GM12878 (cell line): ENCODE measurements around the gene IL16. TPM values are rescaled to one million over a fixed set of nuclear protein-coding genes. Genes with fewer than 3 reads are reported as not detected.

Source experiments
- ATAC-seq: fragments of 200-7000 bp; cut with Tn5 transposase; 3 replicates; pipeline ENCODE4 v1.9.1; 2020; ENCODE audit warnings: mild to moderate bottlenecking, moderate library complexity
- BruUV-seq: library from RNA; stranded (reverse); fragments of 400-500 nt; replicated peaks from 2 replicates; lab custom pipeline; 2021; lab: Mats Ljungman, UMichigan
- CTCF ChIA-PET: fragments of 300-600 bp; sonication (Branson Sonifier 250); formaldehyde crosslinking; extraction: SDS; loops from one replicate; lab custom pipeline; 2021; ENCODE audit warnings: inconsistent platforms; lab: Yijun Ruan, JAX
- POLR2A ChIA-PET: fragments of 350-600 bp; formaldehyde crosslinking; extraction: SDS; loops from one replicate; lab custom pipeline; 2021; ENCODE audit warnings: inconsistent platforms; lab: Charles Lee
- RAD21 ChIA-PET: fragments of 300-600 bp; sonication (Branson Sonifier 250); formaldehyde crosslinking; loops from one replicate; lab custom pipeline; 2023; ENCODE audit warnings: antibody characterized with exemption; ENCODE audit not compliant: unreplicated experiment; lab: Charles Lee
- SMC1A ChIA-PET: fragments of 300-600 bp; sonication (Branson Sonifier 250); formaldehyde crosslinking; loops from one replicate; lab custom pipeline; 2023; ENCODE audit not compliant: unreplicated experiment, uncharacterized antibody; lab: Charles Lee
- DNase-seq: peaks from one replicate; pipeline ENCODE4 v3.0.0-alpha.2; 2011; ENCODE audit warnings: low read depth, low spot score
- FAIRE-seq: peaks from 3 replicates; lab custom pipeline; 2011; peaks lifted over from hg19 to GRCh38; lab: Jason Lieb, UNC
- H2AFZ ChIP-seq: 2 replicates; pipeline ENCODE4 v1.6.0; 2011; ENCODE audit warnings: low read depth, low read length, control low read depth; ENCODE audit not compliant: control insufficient read depth
- H3K27ac ChIP-seq: 2 replicates; pipeline ENCODE4 v1.5.1; 2011; ENCODE audit warnings: control low read depth; ENCODE audit not compliant: control insufficient read depth, insufficient read depth
- H3K27me3 ChIP-seq, 2 experiments: replicated peaks in 1 of 2; 2 replicates each; pipeline versions ENCODE4 v1.6.0 to v1.6.1; 2011; ENCODE audit warnings: low read length in 1 of 2; ENCODE audit not compliant: control insufficient read depth in 2 of 2, insufficient read depth in 2 of 2
- H3K36me3 ChIP-seq, 2 experiments: 2 replicates each; pipeline ENCODE4 v1.5.1; 2011; ENCODE audit warnings: low read length in 1 of 2; ENCODE audit not compliant: control insufficient read depth in 2 of 2, insufficient read depth in 2 of 2
- H3K4me1 ChIP-seq: 2 replicates; pipeline ENCODE4 v1.6.1; 2011; ENCODE audit warnings: mild to moderate bottlenecking, low read length, moderate library complexity, mixed read lengths; ENCODE audit not compliant: control insufficient read depth, insufficient read depth
- H3K4me2 ChIP-seq: 2 replicates; pipeline ENCODE4 v1.6.0; 2011; ENCODE audit warnings: control low read depth; ENCODE audit not compliant: control insufficient read depth, insufficient read depth
- H3K4me3 ChIP-seq: fragments of 200-600 bp; sonication (generic); 2 replicates; pipeline ENCODE4 v1.5.1; 2016
- H3K79me2 ChIP-seq: 2 replicates; pipeline ENCODE4 v1.6.0; 2011; ENCODE audit warnings: low read length; ENCODE audit not compliant: control insufficient read depth, insufficient read depth
- H3K9ac ChIP-seq: 2 replicates; pipeline ENCODE4 v1.8.0; 2011; ENCODE audit warnings: low read length, control low read depth, mixed read lengths; ENCODE audit not compliant: control insufficient read depth, insufficient read depth
- H3K9me3 ChIP-seq: replicated peaks from 3 replicates; pipeline ENCODE4 v1.5.1; 2011; ENCODE audit warnings: mild to moderate bottlenecking, low read length; ENCODE audit not compliant: control insufficient read depth, insufficient read depth
- H4K20me1 ChIP-seq: 2 replicates; pipeline ENCODE4 v1.6.0; 2011; ENCODE audit not compliant: control insufficient read depth, insufficient read depth
- GABPA ChIP-seq: IDR thresholded peaks from 2 replicates; pipeline ENCODE4 v1.6.1; 2014; ENCODE audit warnings: antibody characterized with exemption, low read depth, mild to moderate bottlenecking, inconsistent platforms
- JUND ChIP-seq: IDR thresholded peaks from 2 replicates; pipeline ENCODE4 v1.6.1; 2012; ENCODE audit warnings: low read depth, mild to moderate bottlenecking, low read length, improper control_type of control experiment, moderate library complexity
- PKNOX1 ChIP-seq: fragments of 450-650 bp; IDR thresholded peaks from 2 replicates; pipeline ENCODE4 v1.6.1; 2016; ENCODE audit warnings: mild to moderate bottlenecking
- PML ChIP-seq: IDR thresholded peaks from 2 replicates; pipeline ENCODE4 v1.6.1; 2012; ENCODE audit warnings: low read length, inconsistent platforms
- ZNF622 ChIP-seq: fragments of 450-650 bp; IDR thresholded peaks from 2 replicates; pipeline ENCODE4 v1.6.1; 2017; ENCODE audit warnings: mild to moderate bottlenecking, inconsistent platforms
- WGBS: methylation state at CpG from one replicate; pipeline ENCODE4 v1.1.6; 2016; ENCODE audit warnings: low lambda C conversion rate; ENCODE audit not compliant: insufficient replicate concordance, insufficient coverage; ENCODE audit errors: missing lambda C conversion rate; 5-methylcytosine and 5-hydroxymethylcytosine counted together
- in situ Hi-C: fragments of 300-500 bp; cut with MboI; formaldehyde crosslinking; loops from 9 replicates; pipeline ENCODE4 v1.14.3; 2018; ENCODE audit warnings: mixed read lengths
- intact Hi-C: fragments of 100-400 bp; cut with micrococcal nuclease; formaldehyde crosslinking; loops from one replicate; pipeline ENCODE4 v1.14.2; 2022; ENCODE audit not compliant: unreplicated experiment
- polyA plus RNA-seq, 11 experiments: library from polyadenylated mRNA; depleted of rRNA in 4 of 11; unstranded in 6 of 11; stranded (reverse) in 5 of 11; fragments of >200 nt; fragmentation: Nextera tagmentation in 4 of 11; fragmentation: Illumina TruSeq in 1 of 11; extraction: Ambion mirVana in 4 of 11; extraction: Trizol in 1 of 11; gene quantifications; 1 replicate in 1 of 11; 2 replicates in 10 of 11; pipeline versions ENCODE4 v1.2.1 to v1.2.3, GENCODE V29; 2011 to 2016; ENCODE audit warnings: inconsistent platforms in 2 of 11, missing spikeins in 2 of 11, low read depth in 1 of 11
- total RNA-seq, 4 experiments: library from RNA; depleted of rRNA in 3 of 4; stranded (reverse); fragments of >200 nt in 3 of 4; fragmentation: Illumina TruSeq in 1 of 4; extraction: Trizol in 1 of 4; gene quantifications; 2 replicates each; pipeline versions ENCODE4 v1.2.1 to v1.2.3, GENCODE V29; 2013 to 2021
- TF ChIP-seq, protein P1 (sequence below): fragments of 450-650 bp; IDR thresholded peaks from 2 replicates; pipeline ENCODE4 v1.6.1; 2017; ENCODE audit warnings: antibody characterized with exemption, mild to moderate bottlenecking, moderate library complexity
- TF ChIP-seq, protein P2 (sequence below): IDR thresholded peaks from 2 replicates; pipeline ENCODE4 v1.6.1; 2012; ENCODE audit warnings: low read depth, low read length, improper control_type of control experiment

IL16 gene
- total and polyA plus RNA-seq, 10 of the 15 experiments (the other 5 are each of a cell fraction or from before 2014, with no cell fraction given), result 21.7 to 206 (median 44.5) TPM

GRCh38 chr15:81191701-81192100 lies 5.0 kb upstream of the IL16 start (continued):
- TF ChIP-seq, protein P1, sequence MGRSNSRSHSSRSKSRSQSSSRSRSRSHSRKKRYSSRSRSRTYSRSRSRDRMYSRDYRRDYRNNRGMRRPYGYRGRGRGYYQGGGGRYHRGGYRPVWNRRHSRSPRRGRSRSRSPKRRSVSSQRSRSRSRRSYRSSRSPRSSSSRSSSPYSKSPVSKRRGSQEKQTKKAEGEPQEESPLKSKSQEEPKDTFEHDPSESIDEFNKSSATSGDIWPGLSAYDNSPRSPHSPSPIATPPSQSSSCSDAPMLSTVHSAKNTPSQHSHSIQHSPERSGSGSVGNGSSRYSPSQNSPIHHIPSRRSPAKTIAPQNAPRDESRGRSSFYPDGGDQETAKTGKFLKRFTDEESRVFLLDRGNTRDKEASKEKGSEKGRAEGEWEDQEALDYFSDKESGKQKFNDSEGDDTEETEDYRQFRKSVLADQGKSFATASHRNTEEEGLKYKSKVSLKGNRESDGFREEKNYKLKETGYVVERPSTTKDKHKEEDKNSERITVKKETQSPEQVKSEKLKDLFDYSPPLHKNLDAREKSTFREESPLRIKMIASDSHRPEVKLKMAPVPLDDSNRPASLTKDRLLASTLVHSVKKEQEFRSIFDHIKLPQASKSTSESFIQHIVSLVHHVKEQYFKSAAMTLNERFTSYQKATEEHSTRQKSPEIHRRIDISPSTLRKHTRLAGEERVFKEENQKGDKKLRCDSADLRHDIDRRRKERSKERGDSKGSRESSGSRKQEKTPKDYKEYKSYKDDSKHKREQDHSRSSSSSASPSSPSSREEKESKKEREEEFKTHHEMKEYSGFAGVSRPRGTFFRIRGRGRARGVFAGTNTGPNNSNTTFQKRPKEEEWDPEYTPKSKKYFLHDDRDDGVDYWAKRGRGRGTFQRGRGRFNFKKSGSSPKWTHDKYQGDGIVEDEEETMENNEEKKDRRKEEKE, result no peak

DNA sequence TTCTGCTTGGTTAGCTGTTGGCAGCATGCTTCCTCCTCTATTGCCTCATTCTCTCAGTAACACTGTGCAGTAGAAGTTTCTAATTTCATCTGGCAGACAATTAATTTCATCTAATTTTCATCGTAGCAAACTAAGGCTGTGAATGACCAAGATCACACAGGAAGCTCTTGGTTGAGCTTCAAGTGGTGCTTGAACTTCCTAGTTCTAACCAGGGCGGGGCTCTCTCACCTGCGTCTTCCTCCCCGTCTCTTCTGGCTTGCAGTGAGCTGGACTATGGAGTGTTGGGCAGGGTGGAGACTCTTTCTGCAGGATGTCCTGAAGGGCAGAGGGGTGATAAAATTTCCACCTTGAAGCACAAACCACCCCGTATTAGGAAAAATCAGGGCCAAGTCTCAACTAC lies 2.0 kb upstream of the IL16 start:
- Histone ChIP-seq H3K4me1 (no peaks in the 10 kb centered on the region), H4K20me1 (no peaks in the 10 kb centered on the region), H2AFZ (no peak overlapping the region), H3K4me2 (no peak overlapping the region), H3K36me3 (no peaks in the 10 kb centered on the region), H3K79me2 (no peaks in the 10 kb centered on the region), H3K27ac (no peak overlapping the region), H3K9me3 (no peaks in the 10 kb centered on the region), H3K27me3 (no peaks in the 10 kb centered on the region), H3K9ac (no peak overlapping the region), H3K4me3 (no peak overlapping the region)
- in situ Hi-C loops (no loop called here), intact Hi-C loops (no loop called here)
- ChIA-PET POLR2A (no interaction called here), SMC1A (interaction anchor here (1.4 kb wide), 1 partner anchor 71 kb away, joined by 3 read pairs; no protein-coding TSS in a partner anchor), RAD21 (interaction anchor here (1.5 kb wide), 1 partner anchor 71 kb away, joined by 4 read pairs; no protein-coding TSS in a partner anchor), CTCF (interaction anchor here (2.7 kb wide), 1 partner anchor 71 kb away, joined by 16 read pairs; no protein-coding TSS in a partner anchor)
- no TSS peak for BruUV-seq
- ATAC-seq (no peak), FAIRE-seq (no peak), DNase-seq (no peak)
- 25% methylated on average over 5 of the region's 5 CpGs for WGBS
- TF ChIP-seq, protein P2, sequence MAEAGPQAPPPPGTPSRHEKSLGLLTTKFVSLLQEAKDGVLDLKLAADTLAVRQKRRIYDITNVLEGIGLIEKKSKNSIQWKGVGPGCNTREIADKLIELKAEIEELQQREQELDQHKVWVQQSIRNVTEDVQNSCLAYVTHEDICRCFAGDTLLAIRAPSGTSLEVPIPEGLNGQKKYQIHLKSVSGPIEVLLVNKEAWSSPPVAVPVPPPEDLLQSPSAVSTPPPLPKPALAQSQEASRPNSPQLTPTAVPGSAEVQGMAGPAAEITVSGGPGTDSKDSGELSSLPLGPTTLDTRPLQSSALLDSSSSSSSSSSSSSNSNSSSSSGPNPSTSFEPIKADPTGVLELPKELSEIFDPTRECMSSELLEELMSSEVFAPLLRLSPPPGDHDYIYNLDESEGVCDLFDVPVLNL, result no peak
- TF ChIP-seq GABPA, result no peak
- no peak for TF ChIP-seq PKNOX1
- TF ChIP-seq ZNF622, result no peak
- TF ChIP-seq PML, result no peak
- no peak for TF ChIP-seq JUND
